Caco-2 (cell line): Measurements from ENCODE around the gene CADPS. TPM values are rescaled to one million over a fixed set of nuclear protein-coding genes. Genes with fewer than 3 reads are reported as not detected.

Experiments
- BruUV-seq: library from RNA; stranded (reverse); fragments of 400-500 nt; replicated peaks from 2 replicates; lab custom pipeline; 2021; lab: Mats Ljungman, UMichigan
- CTCF ChIA-PET: fragments of 300-600 bp; sonication (Branson Sonifier 250); formaldehyde crosslinking; loops from one replicate; lab custom pipeline; 2022; ENCODE audit warnings: antibody characterized with exemption; lab: Charles Lee
- POLR2A ChIA-PET: fragments of 300-600 bp; sonication (Branson Sonifier 250); formaldehyde crosslinking; loops from one replicate; lab custom pipeline; 2022; ENCODE audit warnings: antibody characterized with exemption; lab: Charles Lee
- DNase-seq, 2 experiments: peaks; one replicate each; pipeline versions ENCODE4 v3.0.0 to v3.0.0-alpha.2; 2020 to 2022
- H3K27me3 ChIP-seq: replicated peaks from 2 replicates; pipeline ENCODE4 v1.6.0; 2011; ENCODE audit warnings: low read length; ENCODE audit not compliant: control insufficient read depth, insufficient read depth
- H3K36me3 ChIP-seq: 2 replicates; pipeline ENCODE4 v1.5.1; 2011; ENCODE audit warnings: low read length; ENCODE audit not compliant: control insufficient read depth, insufficient read depth
- H3K4me1 ChIP-seq: fragments of 250-450 bp; sonication (Bioruptor Pico); 2 replicates; pipeline ENCODE4 v1.5.1; 2020; ENCODE audit warnings: mild to moderate bottlenecking
- H3K4me3 ChIP-seq: 2 replicates; pipeline ENCODE4 v1.5.1; 2011; ENCODE audit warnings: low read depth, mild to moderate bottlenecking, control low read depth, low read length
- H3K9me3 ChIP-seq: fragments of 250-450 bp; sonication (Bioruptor Pico); 2 replicates; pipeline ENCODE4 v1.5.1; 2020; ENCODE audit warnings: mild to moderate bottlenecking, moderate library complexity
- H3K27ac Mint-ChIP-seq: one replicate; pipeline ENCODE4 v1.8.0; 2022; ENCODE audit warnings: mixed read lengths; ENCODE audit not compliant: unreplicated experiment
- H3K27me3 Mint-ChIP-seq: one replicate; pipeline ENCODE4 v1.8.0; 2022; ENCODE audit warnings: mixed read lengths; ENCODE audit not compliant: insufficient read depth, unreplicated experiment
- H3K36me3 Mint-ChIP-seq: one replicate; pipeline ENCODE4 v1.8.0; 2022; ENCODE audit warnings: mild to moderate bottlenecking, mixed read lengths; ENCODE audit not compliant: insufficient read depth, unreplicated experiment
- H3K4me1 Mint-ChIP-seq: one replicate; pipeline ENCODE4 v1.8.0; 2022; ENCODE audit warnings: low read depth, mixed read lengths; ENCODE audit not compliant: unreplicated experiment
- H3K4me3 Mint-ChIP-seq: one replicate; pipeline ENCODE4 v1.8.0; 2022; ENCODE audit warnings: mild to moderate bottlenecking, moderate library complexity, mixed read lengths; ENCODE audit not compliant: unreplicated experiment
- H3K9me3 Mint-ChIP-seq: one replicate; pipeline ENCODE4 v1.8.0; 2022; ENCODE audit warnings: mixed read lengths; ENCODE audit not compliant: unreplicated experiment
- intact Hi-C: fragments of 100-400 bp; cut with micrococcal nuclease; formaldehyde crosslinking; loops from one replicate; pipeline ENCODE4 v1.10.0; 2022; ENCODE audit not compliant: unreplicated experiment
- total RNA-seq: library from RNA; stranded (reverse); gene quantifications from 2 replicates; pipeline ENCODE4 v1.2.3, GENCODE V29; 2022
- TF ChIP-seq, protein P1 (sequence below), 2 experiments: fragments of 200-600 bp in 1 of 2; IDR thresholded peaks; 1 replicate in 1 of 2; 2 replicates in 1 of 2; pipeline versions ENCODE4 v1.5.1 to v1.8.0; 2011 to 2022; ENCODE audit warnings: antibody characterized with exemption in 1 of 2, control low read depth in 1 of 2, inconsistent platforms in 1 of 2, low read depth in 1 of 2, low read length in 1 of 2, mild to moderate bottlenecking in 1 of 2, moderate library complexity in 1 of 2; ENCODE audit not compliant: insufficient read depth in 1 of 2, severe bottlenecking in 1 of 2, unreplicated experiment in 1 of 2

CADPS gene
- total RNA-seq, 1 experiment from 2014 or later: not detected

DNA sequence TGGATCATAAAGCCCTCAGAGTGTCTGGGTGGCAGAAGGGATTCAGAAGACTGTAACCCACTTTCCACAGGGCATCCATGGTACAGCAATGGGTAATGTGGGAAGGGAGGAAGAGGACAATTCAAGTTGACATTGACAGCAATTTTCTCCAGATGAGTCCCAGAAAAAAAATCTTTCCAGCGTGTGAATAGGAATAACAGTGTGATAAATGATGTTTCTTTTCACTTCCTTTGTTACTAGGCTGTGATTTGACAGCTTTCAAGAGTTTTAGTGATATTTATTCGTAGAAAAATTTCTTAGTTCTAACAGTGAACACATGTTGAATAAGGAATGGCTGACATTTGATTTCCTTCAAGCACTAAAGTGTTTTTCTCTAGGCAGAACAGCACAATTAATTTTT, 186.4 kb downstream of the CADPS start:
- no peaks in the 10 kb centered on the region for H3K36me3 ChIP-seq
- H3K9me3 Mint-ChIP-seq: no peaks in the 10 kb centered on the region
- intact Hi-C loops: no loop called here
- BruUV-seq: no TSS peak
- no peaks in the 10 kb centered on the region for H3K9me3 ChIP-seq
- H3K4me1 Mint-ChIP-seq: no peaks in the 10 kb centered on the region
- H3K4me3 ChIP-seq: no peak overlapping the region
- no peak overlapping the region for H3K4me3 Mint-ChIP-seq
- no peaks in the 10 kb centered on the region for H3K27me3 ChIP-seq
- H3K4me1 ChIP-seq: no peaks in the 10 kb centered on the region
- DNase-seq: no peak
- CTCF ChIA-PET: no interaction called here
- no peak overlapping the region for H3K27ac Mint-ChIP-seq
- H3K36me3 Mint-ChIP-seq: no peaks in the 10 kb centered on the region
- TF ChIP-seq, protein P1, sequence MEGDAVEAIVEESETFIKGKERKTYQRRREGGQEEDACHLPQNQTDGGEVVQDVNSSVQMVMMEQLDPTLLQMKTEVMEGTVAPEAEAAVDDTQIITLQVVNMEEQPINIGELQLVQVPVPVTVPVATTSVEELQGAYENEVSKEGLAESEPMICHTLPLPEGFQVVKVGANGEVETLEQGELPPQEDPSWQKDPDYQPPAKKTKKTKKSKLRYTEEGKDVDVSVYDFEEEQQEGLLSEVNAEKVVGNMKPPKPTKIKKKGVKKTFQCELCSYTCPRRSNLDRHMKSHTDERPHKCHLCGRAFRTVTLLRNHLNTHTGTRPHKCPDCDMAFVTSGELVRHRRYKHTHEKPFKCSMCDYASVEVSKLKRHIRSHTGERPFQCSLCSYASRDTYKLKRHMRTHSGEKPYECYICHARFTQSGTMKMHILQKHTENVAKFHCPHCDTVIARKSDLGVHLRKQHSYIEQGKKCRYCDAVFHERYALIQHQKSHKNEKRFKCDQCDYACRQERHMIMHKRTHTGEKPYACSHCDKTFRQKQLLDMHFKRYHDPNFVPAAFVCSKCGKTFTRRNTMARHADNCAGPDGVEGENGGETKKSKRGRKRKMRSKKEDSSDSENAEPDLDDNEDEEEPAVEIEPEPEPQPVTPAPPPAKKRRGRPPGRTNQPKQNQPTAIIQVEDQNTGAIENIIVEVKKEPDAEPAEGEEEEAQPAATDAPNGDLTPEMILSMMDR (IDR thresholded peaks at IDR 0.05; ENCODE audit: insufficient read depth in 1 of 2, low read depth in 1 of 2, low read length in 1 of 2, severe bottlenecking in 1 of 2, unreplicated experiment in 1 of 2): no peak
- POLR2A ChIA-PET: no interaction called here
- peaks cover 10% of the 10 kb centered on the region for H3K27me3 Mint-ChIP-seq

DNA sequence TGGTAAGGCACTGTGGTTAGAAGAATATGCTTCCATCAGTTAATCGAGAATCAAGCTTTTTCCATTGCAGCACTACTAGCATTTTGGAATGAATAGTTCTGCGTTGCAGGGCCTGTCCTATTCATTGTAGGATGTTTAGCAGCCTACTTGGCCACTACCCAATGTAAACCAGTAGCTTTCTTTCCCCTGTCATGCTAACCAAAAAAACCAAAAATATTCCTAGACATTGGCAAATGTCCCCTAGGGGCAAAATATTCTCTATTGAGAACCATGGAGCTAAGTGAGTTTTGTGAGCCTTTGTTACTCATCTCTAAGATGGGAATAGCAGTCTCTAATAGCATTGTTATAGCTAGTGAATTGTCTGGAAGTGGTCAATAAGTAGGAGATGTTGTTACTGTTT, 187.2 kb downstream of the CADPS start:
- POLR2A ChIA-PET: no interaction called here
- H3K36me3 Mint-ChIP-seq: no peaks in the 10 kb centered on the region
- no peak overlapping the region for H3K4me3 Mint-ChIP-seq

DNA sequence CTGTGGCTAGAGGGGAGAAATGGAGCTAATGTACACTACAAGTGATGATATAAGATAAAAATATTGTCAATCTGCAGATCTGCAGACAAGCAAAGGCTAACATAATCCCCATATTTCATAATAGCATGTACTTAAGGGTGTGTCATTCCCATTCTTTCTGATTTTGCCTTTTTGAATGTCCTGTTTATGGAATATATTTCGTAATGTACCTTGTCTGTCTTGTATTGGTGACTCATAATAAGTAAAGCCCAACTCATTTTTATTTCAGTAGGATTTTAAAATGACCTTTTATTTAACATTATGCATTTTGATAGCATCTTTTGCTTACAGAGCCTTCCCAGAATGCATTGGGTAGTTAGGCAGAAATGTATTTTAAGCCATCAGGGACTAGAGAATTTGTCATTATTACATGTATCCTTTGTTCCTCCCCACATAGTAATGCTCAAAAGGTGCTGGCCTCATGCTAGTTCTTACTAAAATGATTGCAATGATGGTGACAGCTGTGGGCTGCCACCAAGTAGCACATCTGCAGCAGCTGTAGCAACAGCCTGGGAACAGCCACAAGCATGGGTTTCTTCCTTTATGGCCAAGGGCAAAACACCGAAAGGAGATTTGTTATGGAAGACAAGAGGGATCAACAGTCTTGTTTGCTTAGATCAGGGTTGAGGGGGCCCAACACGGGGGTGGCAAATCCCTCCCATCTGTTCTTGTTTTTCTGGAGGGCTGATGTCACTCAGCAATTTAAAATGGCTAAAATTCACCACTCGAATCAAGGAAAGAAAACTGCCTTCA, 188.5 kb downstream of the CADPS start:
- POLR2A ChIA-PET: no interaction called here
- no peaks in the 10 kb centered on the region for H3K9me3 ChIP-seq
- CTCF ChIA-PET: interaction anchor here (0.5 kb wide), 1 partner anchor 701 kb away, joined by 5 read pairs; no protein-coding TSS in a partner anchor
- no peaks in the 10 kb centered on the region for H3K9me3 Mint-ChIP-seq
- H3K27ac Mint-ChIP-seq: no peak overlapping the region
- peaks cover 12% of the 10 kb centered on the region for H3K27me3 Mint-ChIP-seq
- no peaks in the 10 kb centered on the region for H3K4me1 Mint-ChIP-seq
- TF ChIP-seq, protein P1 (IDR thresholded peaks at IDR 0.05; ENCODE audit: insufficient read depth in 1 of 2, low read depth in 1 of 2, low read length in 1 of 2, severe bottlenecking in 1 of 2, unreplicated experiment in 1 of 2): no peak
- no peaks in the 10 kb centered on the region for H3K36me3 Mint-ChIP-seq
- no peaks in the 10 kb centered on the region for H3K4me1 ChIP-seq
- no peak for DNase-seq
- H3K4me3 ChIP-seq: no peak overlapping the region
- BruUV-seq: no TSS peak
- no peaks in the 10 kb centered on the region for H3K36me3 ChIP-seq
- H3K4me3 Mint-ChIP-seq: no peak overlapping the region
- intact Hi-C loops: no loop called here
- no peaks in the 10 kb centered on the region for H3K27me3 ChIP-seq

More for the DNA sequence above, 187.2 kb downstream of the CADPS start:
- intact Hi-C loops: no loop called here
- Mint-ChIP-seq H3K4me1 (no peaks in the 10 kb centered on the region), H3K27ac (no peak overlapping the region), H3K27me3 (peaks cover 9% of the 10 kb centered on the region), H3K9me3 (no peaks in the 10 kb centered on the region)
- TF ChIP-seq, protein P1 (IDR thresholded peaks at IDR 0.05; ENCODE audit: insufficient read depth in 1 of 2, low read depth in 1 of 2, low read length in 1 of 2, severe bottlenecking in 1 of 2, unreplicated experiment in 1 of 2): no peak
- H3K36me3 ChIP-seq: no peaks in the 10 kb centered on the region
- DNase-seq: no peak
- BruUV-seq: no TSS peak
- CTCF ChIA-PET: no interaction called here
- H3K9me3 ChIP-seq: no peaks in the 10 kb centered on the region
- H3K4me3 ChIP-seq: no peak overlapping the region
- no peaks in the 10 kb centered on the region for H3K4me1 ChIP-seq
- no peaks in the 10 kb centered on the region for H3K27me3 ChIP-seq
